Left lung (tissue), 10 donors: ENCODE data around the gene STAB1. TPM values are rescaled to one million over a fixed set of nuclear protein-coding genes. Genes with fewer than 3 reads are reported as not detected.

ENCODE experiments used
- ATAC-seq: fragments of 200-7000 bp; cut with Tn5 transposase; one replicate; pipeline ENCODE4 v1.9.1; 2020; ENCODE audit warnings: moderate library complexity
- DNase-seq, 4 donors: peaks; one replicate each; pipeline ENCODE4 v3.0.0-alpha.2; 2013 to 2020
- H3K27ac ChIP-seq, 2 donors: fragments of 200-600 bp; sonication (generic) in 1 of 2; one replicate each; pipeline versions ENCODE4 v1.5.0 to v1.8.0; 2020 to 2021
- H3K27me3 ChIP-seq, 2 donors: fragments of 200-600 bp; sonication (generic) in 1 of 2; one replicate each; pipeline versions ENCODE4 v1.5.0 to v1.8.0; 2020 to 2021
- H3K36me3 ChIP-seq, 2 donors: fragments of 200-600 bp; sonication (generic) in 1 of 2; one replicate each; pipeline versions ENCODE4 v1.5.0 to v1.8.0; 2020 to 2021
- H3K4me1 ChIP-seq, 2 donors: fragments of 200-600 bp; one replicate each; pipeline ENCODE4 v1.8.0; 2021
- H3K4me3 ChIP-seq, 2 donors: fragments of 200-600 bp; sonication (generic) in 1 of 2; one replicate each; pipeline versions ENCODE4 v1.5.0 to v1.8.0; 2020 to 2021; ENCODE audit warnings: mild to moderate bottlenecking in 1 of 2
- H3K9me3 ChIP-seq, 2 donors: fragments of 200-600 bp; sonication (generic) in 1 of 2; one replicate each; pipeline versions ENCODE4 v1.5.0 to v1.8.0; 2020 to 2021
- CTCF ChIP-seq, 2 donors: fragments of 200-600 bp; sonication (generic) in 1 of 2; IDR thresholded peaks; one replicate each; pipeline versions ENCODE4 v1.5.0 to v1.8.0; 2021; ENCODE audit warnings: antibody characterized with exemption in 2 of 2
- intact Hi-C, 2 donors: fragments of 100-400 bp; cut with DNase I; formaldehyde crosslinking; loops; one replicate each; pipeline versions ENCODE4 v1.11.2 to v1.14.2; 2022
- polyA plus RNA-seq, 6 donors: library from polyadenylated mRNA; unstranded; fragments of 120-200 nt; gene quantifications; one replicate each; pipeline ENCODE4 v1.2.1, GENCODE V29; 2013; ENCODE audit not compliant: insufficient read length in 6 of 6
- total RNA-seq, 2 donors: library from RNA; stranded (reverse); fragmentation: NEBNext Ultra II Directional; extraction: Animal tissue kit (Norgen Biotek cat#: 25700); gene quantifications; one replicate each; pipeline ENCODE4 v1.2.1, GENCODE V29; 2021
- donor health status: DM: no; HTN: yes; CAD: no.
- donor health status: DM: no; HTN: no; CAD: no.

Gene STAB1
- total and polyA plus RNA-seq, 8 donors: 46.5 to 334 (median 51.4) TPM

DNA sequence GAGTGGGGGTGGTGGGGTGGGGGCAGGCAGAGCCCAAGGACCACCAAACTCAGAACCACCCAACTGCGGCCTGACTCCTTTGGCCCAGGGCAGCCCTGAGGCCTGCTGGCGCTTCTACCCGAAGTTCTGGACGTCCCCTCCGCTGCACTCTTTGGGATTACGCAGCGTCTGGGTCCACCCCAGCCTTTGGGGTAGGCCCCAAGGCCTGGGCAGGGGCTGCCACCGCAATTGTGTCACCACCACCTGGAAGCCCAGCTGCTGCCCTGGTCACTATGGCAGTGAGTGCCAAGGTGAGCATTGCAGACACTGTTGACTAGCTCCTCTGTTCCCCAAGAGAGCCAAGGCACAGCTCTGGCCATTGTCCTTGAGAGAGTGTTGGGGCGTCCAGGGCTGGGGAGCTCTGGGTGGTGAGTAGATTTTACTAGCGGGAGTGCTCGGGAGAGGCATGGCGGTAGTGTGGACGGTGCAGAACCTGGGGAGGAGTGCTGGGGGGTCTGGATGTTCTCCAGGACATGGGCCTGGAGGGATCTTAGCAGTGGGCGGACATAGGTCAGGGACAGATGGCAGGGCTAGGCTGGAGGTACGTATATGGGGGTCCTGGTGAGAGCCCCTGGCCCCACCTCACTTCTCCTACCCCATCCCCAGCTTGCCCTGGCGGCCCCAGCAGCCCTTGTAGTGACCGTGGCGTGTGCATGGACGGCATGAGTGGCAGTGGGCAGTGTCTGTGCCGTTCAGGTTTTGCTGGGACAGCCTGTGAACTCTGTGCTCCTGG lies 25.8 kb downstream of the STAB1 start:
- no peaks in the 10 kb centered on the region for H3K27me3 ChIP-seq
- no peak for ATAC-seq
- intact Hi-C loops: no loop called here
- H3K4me1 ChIP-seq: peaks cover 14 to 17% of the 10 kb centered on the region in 2 donors
- no peaks in the 10 kb centered on the region for H3K9me3 ChIP-seq
- TF ChIP-seq CTCF (IDR thresholded peaks at IDR 0.05): no peak
- no peak overlapping the region for H3K4me3 ChIP-seq
- H3K27ac ChIP-seq: no peak overlapping the region
- peaks cover 0 to 96% of the 10 kb centered on the region in 2 donors for H3K36me3 ChIP-seq
- peak in 1 of 4 donors; percentile 58 for DNase-seq

DNA sequence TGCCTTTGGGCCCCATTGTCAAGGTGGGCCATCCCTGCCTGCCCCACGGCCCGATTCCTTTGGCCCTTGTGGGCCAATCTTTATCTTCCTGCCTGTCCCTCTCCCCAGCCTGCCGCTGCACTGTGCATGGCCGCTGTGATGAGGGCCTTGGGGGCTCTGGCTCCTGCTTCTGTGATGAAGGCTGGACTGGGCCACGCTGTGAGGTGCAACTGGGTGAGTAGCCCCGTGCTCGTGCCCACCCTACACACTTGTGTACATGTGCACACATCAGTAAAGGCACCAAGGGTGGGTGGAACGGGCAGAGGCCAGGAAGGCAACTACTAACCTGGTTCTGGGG lies 26.3 kb downstream of the STAB1 start:
- H3K9me3 ChIP-seq: no peaks in the 10 kb centered on the region
- intact Hi-C loops: no loop called here
- H3K4me3 ChIP-seq: no peak overlapping the region
- no peaks in the 10 kb centered on the region for H3K27me3 ChIP-seq
- DNase-seq: no peak
- no peak for TF ChIP-seq CTCF (IDR thresholded peaks at IDR 0.05)
- H3K36me3 ChIP-seq: peaks cover 0 to 90% of the 10 kb centered on the region in 2 donors
- H3K27ac ChIP-seq: no peak overlapping the region
- ATAC-seq: no peak
- H3K4me1 ChIP-seq: peaks cover 19 to 22% of the 10 kb centered on the region in 2 donors

GRCh38 chr3:52521881-52522650 lies 26.9 kb downstream of the STAB1 start:
- Histone ChIP-seq H3K27me3 (no peaks in the 10 kb centered on the region), H3K36me3 (peaks cover 0 to 87% of the 10 kb centered on the region in 2 donors), H3K4me1 (peaks cover 24 to 28% of the 10 kb centered on the region in 2 donors), H3K4me3 (no peak overlapping the region), H3K27ac (no peak overlapping the region), H3K9me3 (no peaks in the 10 kb centered on the region)
- intact Hi-C loops: no loop called here
- ATAC-seq: no peak
- peak in 1 of 4 donors; percentile 73 for DNase-seq
- TF ChIP-seq CTCF (IDR thresholded peaks at IDR 0.05): no peak

GRCh38 chr3:52522651-52523251 lies 27.6 kb downstream of the STAB1 start:
- TF ChIP-seq CTCF (IDR thresholded peaks at IDR 0.05): no peak
- peaks cover 31 to 35% of the 10 kb centered on the region in 2 donors for H3K4me1 ChIP-seq
- DNase-seq (peak in 1 of 4 donors; percentile 21), ATAC-seq (no peak)
- no peaks in the 10 kb centered on the region for H3K27me3 ChIP-seq
- H3K9me3 ChIP-seq: no peaks in the 10 kb centered on the region
- peaks cover 0 to 87% of the 10 kb centered on the region in 2 donors for H3K36me3 ChIP-seq
- no peak overlapping the region for H3K27ac ChIP-seq
- intact Hi-C loops: no loop called here
- H3K4me3 ChIP-seq: no peak overlapping the region
